ENCODE results near the gene GKN2. TPM values are rescaled to one million over a fixed set of nuclear protein-coding genes. Genes with fewer than 3 reads are reported as not detected.

GKN2 gene, protein sequence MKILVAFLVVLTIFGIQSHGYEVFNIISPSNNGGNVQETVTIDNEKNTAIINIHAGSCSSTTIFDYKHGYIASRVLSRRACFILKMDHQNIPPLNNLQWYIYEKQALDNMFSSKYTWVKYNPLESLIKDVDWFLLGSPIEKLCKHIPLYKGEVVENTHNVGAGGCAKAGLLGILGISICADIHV
- not detected for polyA plus RNA-seq (ENCODE audit: insufficient read length)
- long read RNA-seq, donor 1, partial matches to known transcripts: 125 of 125 reads
- long read RNA-seq, donor 1, other reads (novel, unspliced or antisense): 0 of 125 reads
- long read RNA-seq, donor 2: 0 reads
- long read RNA-seq, donor 3: 0 reads
- long read RNA-seq, donor 4: 0 reads
- long read RNA-seq, donor 5: 0 reads
- long read RNA-seq, donor 6: 0 reads
- long read RNA-seq, donor 7: 0 reads
- long read RNA-seq, donor 8: 0 reads

DNA sequence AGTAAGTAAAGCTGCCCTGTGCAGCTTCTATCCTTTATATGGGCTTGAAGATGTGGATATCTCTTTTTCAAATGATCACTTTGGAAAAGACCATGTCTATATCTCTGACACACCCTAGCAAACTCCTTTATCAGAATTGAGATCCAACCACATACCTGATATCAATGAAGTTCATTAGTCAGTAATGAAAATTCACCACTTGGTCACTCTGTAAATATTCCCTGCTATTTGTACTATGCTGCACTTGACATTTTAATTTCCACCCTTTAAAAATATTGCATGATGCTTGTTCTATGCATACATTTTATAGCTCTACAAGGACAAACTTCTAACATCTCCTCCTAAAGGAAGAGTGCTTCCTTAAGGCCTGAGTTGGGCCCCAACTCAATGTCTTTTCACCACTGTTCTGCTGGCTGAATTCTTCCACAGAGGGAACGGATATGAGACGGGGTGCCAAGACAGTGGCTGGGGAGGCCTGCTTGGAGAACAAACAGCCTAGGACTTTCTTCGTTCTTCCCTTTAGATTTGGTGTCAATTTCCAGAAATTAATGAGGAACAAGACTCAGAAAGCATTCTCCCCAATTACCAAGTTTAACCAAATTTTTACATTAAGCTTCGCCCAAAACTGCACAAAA is at the start of gene GKN2:
Gene GKN2 (minus strand): TSS at position 7 of the 635 bp plus-strand sequence. CDS start 32 bp downstream, outside the sequence.
- no peak for DNase-seq

GRCh38 chr2:69001879-69002278 is 49.2 kb upstream of the GKN2 start:
- DNase-seq: no peak

GRCh38 chr2:68997401-68997800 is 44.7 kb upstream of the GKN2 start:
- no peak for DNase-seq

DNA sequence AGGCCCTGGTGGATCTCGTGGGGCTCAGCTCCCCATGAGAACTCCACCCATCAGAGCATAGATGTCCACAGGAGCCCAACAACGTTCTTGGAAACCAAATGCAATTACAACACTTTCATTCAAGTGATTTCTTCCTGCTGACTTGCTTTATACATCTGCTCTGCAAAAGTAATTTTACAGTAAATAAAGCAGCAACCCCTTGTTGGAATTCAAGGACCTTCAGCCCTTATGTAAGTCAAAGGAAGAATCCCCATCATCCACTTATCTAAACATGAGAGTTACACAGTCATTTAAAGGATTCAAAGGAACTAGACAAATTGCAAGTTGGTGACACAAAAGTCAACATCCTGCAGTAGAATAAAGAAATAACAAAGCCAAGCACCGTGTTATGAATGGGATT is 43.2 kb upstream of the GKN2 start:
- DNase-seq: no peak

- no peak for DNase-seq
Observed at GRCh38 chr2:68994864-68995263, 42.2 kb upstream of the GKN2 start.

GRCh38 chr2:68993660-68994059 is 41.0 kb upstream of the GKN2 start:
- DNase-seq: no peak

DNA sequence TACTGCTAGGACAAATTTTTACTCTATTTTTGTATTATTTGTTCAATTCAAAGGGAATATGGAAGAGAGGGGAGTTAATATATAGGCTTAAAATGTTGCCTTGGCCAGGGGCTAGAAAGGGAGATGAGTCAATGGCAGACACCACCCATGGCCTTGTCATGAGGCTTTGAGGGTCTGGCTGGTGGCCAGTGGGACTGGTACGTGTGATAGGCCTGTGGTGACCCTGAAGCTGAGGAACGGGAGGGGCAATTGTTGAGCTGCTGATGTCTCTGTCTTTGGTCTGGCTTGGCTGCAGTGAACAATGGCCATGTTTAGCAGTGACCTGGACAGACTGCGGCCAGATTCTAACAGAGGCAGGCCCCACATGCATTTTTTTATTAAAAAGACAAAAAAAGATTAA is 40.2 kb upstream of the GKN2 start:
- no peak for DNase-seq

DNA sequence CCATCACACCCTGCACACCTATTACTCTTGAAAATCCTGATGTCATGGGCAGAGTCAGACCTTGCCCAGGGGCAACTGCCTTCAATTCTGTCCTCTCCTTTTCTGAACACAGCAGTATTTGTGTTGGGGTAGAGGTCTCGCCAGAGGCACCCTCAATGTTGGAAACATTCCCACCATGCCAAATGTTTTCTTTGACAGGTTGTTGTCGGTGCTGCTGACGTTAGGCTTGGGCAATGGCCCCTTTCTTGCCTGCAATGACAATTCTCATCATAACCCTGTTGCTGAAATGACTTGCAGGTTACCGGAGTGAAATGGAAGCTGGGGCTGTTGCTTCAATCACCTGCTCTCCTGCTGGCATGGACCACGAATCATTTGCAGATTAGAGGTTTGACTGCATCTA is 39.6 kb upstream of the GKN2 start:
- no peak for DNase-seq

DNA sequence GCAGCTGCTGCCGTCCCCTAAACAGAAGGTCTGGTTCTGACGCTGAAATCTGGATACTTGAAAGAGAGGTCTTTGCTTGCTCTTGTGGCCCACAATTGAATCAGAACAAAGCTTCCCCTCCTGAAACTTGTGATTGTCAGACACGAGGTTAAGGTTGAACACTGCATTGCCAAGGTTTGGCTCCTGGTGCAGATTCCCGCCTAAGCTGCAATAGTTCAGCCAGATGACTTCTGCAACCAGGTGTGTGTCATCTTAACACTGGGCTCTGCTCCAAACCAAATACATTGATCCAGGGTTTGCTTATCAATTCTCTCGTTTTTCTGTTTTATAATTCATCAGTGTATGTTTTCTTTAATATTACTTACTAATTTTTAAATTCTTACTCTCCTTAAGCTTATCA is 36.3 kb upstream of the GKN2 start:
- no peak for DNase-seq

DNA sequence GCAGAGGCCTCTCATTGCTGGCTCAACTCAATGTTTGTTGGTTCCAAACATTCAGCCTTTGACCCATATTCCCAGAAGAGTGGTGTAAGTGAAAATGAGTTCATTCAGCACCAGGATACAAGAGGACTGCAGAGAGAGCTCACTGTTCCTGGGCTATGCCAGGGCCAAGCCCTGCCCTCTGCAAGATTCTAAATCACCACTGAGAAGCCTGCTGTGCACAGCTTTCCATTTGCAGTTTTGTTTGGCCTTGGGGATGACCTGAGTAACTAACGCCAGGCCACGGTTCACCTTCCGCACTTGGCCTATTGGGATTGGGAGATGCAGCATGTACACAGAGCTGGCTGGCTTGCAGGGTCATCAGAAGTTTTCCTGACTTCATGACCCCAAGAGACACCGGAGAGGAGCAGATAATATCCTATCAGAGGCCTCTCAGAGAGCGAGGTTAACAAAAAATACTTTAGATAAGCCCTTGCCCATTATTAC is 34.4 kb upstream of the GKN2 start:
- no peak for DNase-seq

DNA sequence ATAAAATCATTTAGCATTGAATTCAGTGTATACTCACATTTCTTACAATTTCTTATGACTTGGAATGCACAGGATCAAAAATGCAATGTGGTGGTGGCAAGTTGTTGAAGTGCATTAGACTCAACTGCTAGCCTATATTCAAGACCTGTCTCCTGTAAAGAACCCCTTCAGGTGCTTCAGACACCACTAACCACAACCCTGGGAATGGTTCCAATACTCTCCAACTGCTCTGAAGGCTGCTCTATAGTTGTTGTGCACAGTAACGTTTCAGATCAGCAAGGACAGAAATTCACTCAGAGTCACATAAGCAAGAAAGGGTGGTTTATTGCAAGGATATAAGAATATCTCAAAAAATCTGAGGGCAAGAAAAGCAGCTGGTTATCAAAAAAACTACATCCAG is 28.3 kb upstream of the GKN2 start:
- DNase-seq: no peak

DNA sequence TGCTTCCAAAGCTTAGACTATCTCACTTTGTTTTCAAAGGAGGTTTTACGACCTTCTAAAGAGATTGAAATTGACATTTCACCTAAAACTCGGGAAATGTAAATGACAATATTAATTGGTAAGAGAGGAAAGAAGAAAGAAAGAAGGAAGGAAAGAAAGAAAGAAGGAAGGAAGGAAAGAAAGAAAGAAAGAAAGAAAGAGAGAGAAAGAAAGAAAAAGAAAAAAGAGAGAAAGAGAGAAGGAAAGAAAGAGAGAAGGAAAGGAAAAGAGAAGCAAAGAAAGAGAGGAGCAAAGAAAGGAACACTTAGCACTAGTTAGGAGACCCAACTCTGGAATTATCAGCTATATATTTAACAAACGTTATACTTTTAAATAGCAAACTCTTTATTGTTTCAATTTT is 25.4 kb upstream of the GKN2 start:
- DNase-seq: no peak

DNA sequence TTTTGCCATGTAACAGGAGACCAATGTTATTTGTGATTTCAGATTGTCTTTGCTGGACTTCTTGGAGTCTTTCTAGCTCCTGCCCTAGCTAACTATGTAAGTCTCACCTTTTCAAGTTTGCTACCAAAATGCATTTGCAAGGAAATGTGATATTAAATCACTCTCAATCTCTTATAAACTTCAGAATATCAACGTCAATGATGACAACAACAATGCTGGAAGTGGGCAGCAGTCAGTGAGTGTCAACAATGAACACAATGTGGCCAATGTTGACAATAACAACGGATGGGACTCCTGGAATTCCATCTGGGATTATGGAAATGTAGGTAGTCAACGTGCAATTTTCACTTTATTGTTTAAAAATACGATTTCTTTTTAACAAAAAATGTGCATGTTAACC is 24.8 kb upstream of the GKN2 start:
- DNase-seq: no peak

DNA sequence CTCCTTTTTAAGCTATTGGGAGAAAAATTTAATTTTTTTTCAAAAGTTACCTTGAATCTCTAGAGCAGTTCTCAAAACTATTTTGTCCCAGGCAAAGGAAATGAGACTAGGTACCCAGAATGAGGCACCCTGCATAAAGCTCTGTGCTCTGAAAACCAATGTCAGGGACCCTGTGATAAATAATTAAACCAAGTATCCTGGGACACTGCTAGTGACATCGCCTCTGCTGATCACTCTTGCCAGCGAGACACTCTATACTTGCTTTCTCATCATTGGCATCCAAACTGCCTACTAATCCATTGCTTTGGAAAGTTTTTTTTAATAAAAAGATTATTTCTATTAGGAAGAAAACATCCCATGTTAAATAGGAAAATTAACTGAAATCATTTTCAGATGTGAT is 23.2 kb upstream of the GKN2 start:
- DNase-seq: no peak

DNA sequence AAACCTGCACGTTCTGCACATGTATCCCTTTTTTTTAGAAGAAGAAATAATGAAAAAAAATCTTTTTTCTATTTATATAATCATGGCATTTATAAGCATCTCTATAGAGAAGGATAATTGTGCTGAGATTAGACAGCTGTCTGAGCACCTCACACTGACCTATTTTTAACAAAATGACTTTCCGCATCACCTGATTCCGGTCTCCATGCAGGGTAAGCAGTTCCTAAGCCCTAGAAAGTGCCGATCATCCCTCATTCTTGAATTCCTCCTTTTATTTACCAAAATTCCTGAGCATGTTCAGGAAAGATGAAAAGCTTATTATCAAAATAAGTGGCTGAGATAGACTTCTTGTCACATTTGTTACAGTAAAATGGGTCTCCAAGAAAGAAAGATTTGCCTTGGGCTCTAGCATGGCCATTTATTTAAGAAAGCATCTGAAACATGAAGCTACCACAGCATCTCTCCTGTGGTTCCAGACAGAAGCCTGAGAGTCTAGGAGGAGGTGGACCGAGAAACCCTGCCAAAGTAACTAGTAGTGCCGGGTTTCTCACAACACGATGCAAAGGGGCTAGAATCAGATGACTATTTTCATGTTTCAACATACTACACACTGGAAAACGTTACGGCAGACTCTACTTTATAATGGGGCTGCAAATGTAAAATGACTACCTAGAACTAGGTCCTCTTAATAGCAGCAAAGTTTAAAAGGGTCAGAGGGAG is 22.4 kb upstream of the GKN2 start:
- no peak for DNase-seq

GRCh38 chr2:68974251-68974650 is 21.6 kb upstream of the GKN2 start, which contains the start of gene GKN1:
TSS of gene GKN1 (plus strand) at chr2:68974636. CDS start at chr2:68974678, 42 bp downstream.
- no peak for DNase-seq

GRCh38 chr2:68971591-68972231 is 19.0 kb upstream of the GKN2 start:
- DNase-seq: no peak

DNA sequence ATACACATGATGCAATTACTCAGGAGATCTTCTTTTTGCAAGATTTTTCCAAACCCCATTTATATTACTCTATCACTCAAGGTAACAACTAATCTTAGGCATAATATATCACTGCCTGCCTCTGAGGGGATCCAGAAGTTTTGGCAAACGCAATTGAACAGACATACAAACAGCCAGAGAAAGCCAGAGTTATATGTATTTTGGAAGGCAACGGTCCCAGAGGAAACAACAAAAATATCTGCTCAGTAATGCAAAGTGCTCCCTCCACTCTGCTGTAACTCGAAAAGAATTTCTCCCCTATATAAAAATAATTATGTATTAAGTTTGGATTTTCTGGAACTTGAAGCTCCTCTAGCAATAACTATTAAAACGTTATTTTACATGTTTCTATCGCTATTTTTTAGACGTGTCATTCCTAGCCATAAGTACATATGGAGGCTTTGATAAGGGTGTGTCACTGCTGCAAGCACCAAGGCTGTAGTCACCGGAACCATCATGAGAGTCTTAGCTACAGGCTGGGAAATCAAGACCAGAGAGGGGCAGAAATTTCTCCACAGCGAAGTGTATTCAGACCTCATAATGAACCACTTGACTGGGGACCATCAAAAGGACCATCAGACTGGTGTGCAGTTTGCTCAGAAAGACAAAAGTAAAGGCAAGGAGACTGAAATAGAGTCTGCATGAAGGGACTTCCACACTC is 18.0 kb upstream of the GKN2 start:
- DNase-seq: no peak

GRCh38 chr2:68969736-68970490 is 17.2 kb upstream of the GKN2 start:
- DNase-seq: no peak

GRCh38 chr2:68968221-68968620 is 15.5 kb upstream of the GKN2 start:
- no peak for DNase-seq

GRCh38 chr2:68964282-68964681 is 11.6 kb upstream of the GKN2 start:
- no peak for DNase-seq
